BJ (cell line): ENCODE data around the gene PLA2G4E. TPM values are rescaled to one million over a fixed set of nuclear protein-coding genes. Genes with fewer than 3 reads are reported as not detected.

Experiments used
- CTCF ChIA-PET: fragments of 350-600 bp; formaldehyde crosslinking; extraction: SDS; loops from one replicate; lab custom pipeline; 2021; ENCODE audit warnings: antibody characterized with exemption, inconsistent platforms; lab: Yijun Ruan, JAX
- POLR2A ChIA-PET: fragments of 300-600 bp; sonication (Branson Sonifier 250); formaldehyde crosslinking; extraction: SDS; loops from one replicate; lab custom pipeline; 2021; ENCODE audit warnings: antibody characterized with exemption; lab: Charles Lee
- DNase-seq: peaks from one replicate; pipeline ENCODE4 v3.0.0-alpha.2; 2011; ENCODE audit warnings: low read depth
- H3K27me3 ChIP-seq: 2 replicates; pipeline ENCODE4 v1.6.0; 2011; ENCODE audit warnings: low read length; ENCODE audit not compliant: control insufficient read depth, insufficient read depth
- H3K36me3 ChIP-seq: 2 replicates; pipeline ENCODE4 v1.5.1; 2011; ENCODE audit warnings: low read length; ENCODE audit not compliant: control insufficient read depth, insufficient read depth
- H3K4me3 ChIP-seq: 2 replicates; pipeline ENCODE4 v1.5.1; 2011; ENCODE audit warnings: low read depth, mild to moderate bottlenecking, control low read depth, low read length
- polyA plus RNA-seq: library from polyadenylated mRNA; depleted of rRNA; stranded (reverse); fragments of >200 nt; gene quantifications from 2 replicates; pipeline ENCODE4 v1.2.3, GENCODE V29; 2011
- TF ChIP-seq, protein P1 (sequence below): IDR thresholded peaks from 2 replicates; pipeline ENCODE4 v1.5.1; 2011; ENCODE audit warnings: low read depth, mild to moderate bottlenecking, control low read depth, inconsistent platforms, low read length, moderate library complexity; ENCODE audit not compliant: insufficient read depth

The PLA2G4E gene
- polyA plus RNA-seq, 1 experiment, result not detected

DNA sequence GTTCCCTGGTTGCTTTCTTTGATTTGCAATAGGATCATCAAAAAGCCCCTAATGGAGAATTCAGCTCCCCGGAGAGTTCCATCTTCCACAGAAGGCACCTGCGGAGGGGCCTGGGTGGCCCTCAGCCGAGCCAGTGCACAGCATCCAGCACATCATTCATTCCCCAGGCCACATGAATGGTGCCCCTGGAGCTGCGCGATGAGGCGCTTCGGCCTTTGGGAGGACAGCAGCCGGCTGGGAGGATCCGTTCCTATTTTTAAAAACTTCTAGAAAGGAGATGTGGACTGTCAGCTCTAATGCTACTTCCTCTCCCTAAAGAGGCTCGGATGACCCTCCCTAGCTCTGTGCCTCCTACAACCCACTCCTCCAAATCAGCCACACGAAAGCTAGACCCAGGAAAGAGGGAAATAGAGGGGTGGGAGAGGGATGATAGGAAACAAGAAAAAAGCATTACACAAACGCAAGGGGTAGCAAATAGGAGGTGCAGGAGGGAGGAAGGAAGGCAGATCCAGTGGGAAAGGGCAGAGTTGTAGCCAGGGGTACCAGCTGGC lies 68.8 kb downstream of the PLA2G4E start:
- H3K27me3 ChIP-seq, result no peaks in the 10 kb centered on the region
- POLR2A ChIA-PET, result no interaction called here
- H3K36me3 ChIP-seq, result no peaks in the 10 kb centered on the region; the same call in 1 of the 2 replicates
- no peak overlapping the region for H3K4me3 ChIP-seq
- TF ChIP-seq, protein P1, sequence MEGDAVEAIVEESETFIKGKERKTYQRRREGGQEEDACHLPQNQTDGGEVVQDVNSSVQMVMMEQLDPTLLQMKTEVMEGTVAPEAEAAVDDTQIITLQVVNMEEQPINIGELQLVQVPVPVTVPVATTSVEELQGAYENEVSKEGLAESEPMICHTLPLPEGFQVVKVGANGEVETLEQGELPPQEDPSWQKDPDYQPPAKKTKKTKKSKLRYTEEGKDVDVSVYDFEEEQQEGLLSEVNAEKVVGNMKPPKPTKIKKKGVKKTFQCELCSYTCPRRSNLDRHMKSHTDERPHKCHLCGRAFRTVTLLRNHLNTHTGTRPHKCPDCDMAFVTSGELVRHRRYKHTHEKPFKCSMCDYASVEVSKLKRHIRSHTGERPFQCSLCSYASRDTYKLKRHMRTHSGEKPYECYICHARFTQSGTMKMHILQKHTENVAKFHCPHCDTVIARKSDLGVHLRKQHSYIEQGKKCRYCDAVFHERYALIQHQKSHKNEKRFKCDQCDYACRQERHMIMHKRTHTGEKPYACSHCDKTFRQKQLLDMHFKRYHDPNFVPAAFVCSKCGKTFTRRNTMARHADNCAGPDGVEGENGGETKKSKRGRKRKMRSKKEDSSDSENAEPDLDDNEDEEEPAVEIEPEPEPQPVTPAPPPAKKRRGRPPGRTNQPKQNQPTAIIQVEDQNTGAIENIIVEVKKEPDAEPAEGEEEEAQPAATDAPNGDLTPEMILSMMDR, result no peak
- no peak for DNase-seq
- CTCF ChIA-PET, result no interaction called here

- CTCF ChIA-PET, result interaction anchor here (0.7 kb wide), 1 partner anchor 15 kb away, joined by 3 read pairs; no protein-coding TSS in a partner anchor
- H3K36me3 ChIP-seq, result no peaks in the 10 kb centered on the region; the same call in 1 of the 2 replicates
- no peaks in the 10 kb centered on the region for H3K27me3 ChIP-seq
- TF ChIP-seq, protein P1, result no peak
- no peak overlapping the region for H3K4me3 ChIP-seq
- no peak for DNase-seq
- POLR2A ChIA-PET, result no interaction called here
Observed at GRCh38 chr15:41951571-41951970, 69.3 kb downstream of the PLA2G4E start.

DNA sequence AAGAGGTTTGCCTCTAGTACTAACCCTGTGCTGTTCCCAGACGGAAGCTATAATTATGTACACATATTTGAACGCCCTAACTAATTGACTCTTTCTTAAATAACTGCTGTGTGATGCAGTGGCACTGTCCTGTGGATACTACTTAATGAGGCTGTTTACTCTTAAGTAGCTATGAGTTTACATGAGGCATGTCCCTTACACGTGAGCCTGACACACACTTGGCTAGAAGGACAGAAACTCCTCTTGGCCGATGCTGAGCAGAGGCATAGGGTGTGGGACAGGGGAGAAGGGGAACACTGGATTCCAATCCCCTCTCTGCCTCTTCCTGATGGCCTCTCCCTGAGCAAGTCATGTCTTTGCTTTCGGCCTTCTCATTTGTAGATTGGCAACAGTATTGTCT lies 70.4 kb downstream of the PLA2G4E start:
- ChIA-PET CTCF (interaction anchor here (1.2 to 1.3 kb wide), 2 partner anchors 14 to 22 kb away, joined by 3 read pairs; partner anchors contain the start of gene EHD4), POLR2A (no interaction called here)
- TF ChIP-seq, protein P1, result no peak
- no peaks in the 10 kb centered on the region for H3K27me3 ChIP-seq
- H3K36me3 ChIP-seq, result no peaks in the 10 kb centered on the region; the same call in 1 of the 2 replicates
- no peak overlapping the region for H3K4me3 ChIP-seq
- DNase-seq, result no peak

GRCh38 chr15:41950127-41950483 lies 70.7 kb downstream of the PLA2G4E start:
- no peak for DNase-seq
- no peaks in the 10 kb centered on the region; the same call in 1 of the 2 replicates for H3K36me3 ChIP-seq
- no peaks in the 10 kb centered on the region for H3K27me3 ChIP-seq
- H3K4me3 ChIP-seq, result no peak overlapping the region
- TF ChIP-seq, protein P1, result no peak
- ChIA-PET POLR2A (no interaction called here), CTCF (interaction anchor here (1.2 to 1.4 kb wide), 3 partner anchors 13 to 22 kb away, joined by 3 to 4 read pairs (median 3); partner anchors contain the start of gene EHD4)

DNA sequence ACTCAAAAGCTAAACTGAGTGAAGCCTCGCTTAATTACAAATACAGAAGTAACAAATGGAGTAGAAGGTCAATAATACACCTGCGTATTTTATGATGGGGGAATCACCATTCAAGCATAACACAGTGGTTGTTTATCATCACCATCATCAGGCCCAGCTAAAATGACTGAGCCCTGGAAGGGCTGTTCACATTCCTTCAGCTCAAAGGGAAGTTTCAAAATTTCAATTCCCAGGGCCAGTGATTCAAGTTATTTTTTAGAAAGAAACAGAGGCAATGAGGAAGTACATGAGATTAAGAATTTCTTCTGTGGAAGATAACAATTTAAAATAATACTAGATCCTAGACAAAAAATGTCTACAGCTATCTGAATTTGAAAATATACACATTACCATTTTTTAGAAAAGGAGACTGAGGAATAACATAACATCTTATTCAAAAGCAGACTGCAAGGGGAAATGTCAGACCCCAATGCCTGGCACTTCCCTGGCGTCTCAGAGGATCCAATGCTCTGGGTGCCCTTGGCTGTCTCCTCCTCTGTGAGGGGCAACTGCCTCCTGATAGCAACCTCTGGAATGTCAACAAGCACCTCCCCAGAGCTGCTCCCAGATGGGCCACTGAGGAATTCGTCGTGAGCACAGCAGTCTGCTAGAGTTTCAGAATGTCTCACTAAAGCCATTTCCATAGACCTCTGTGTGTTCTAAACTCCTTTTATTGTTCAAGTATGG lies 71.3 kb downstream of the PLA2G4E start:
- CTCF ChIA-PET, result interaction anchor here (1.1 to 1.4 kb wide), 4 partner anchors 13 to 49 kb away, joined by 3 to 4 read pairs (median 3); partner anchors contain the start of gene EHD4
- DNase-seq, result no peak
- Histone ChIP-seq H3K4me3 (no peak overlapping the region), H3K36me3 (no peaks in the 10 kb centered on the region; the same call in 1 of the 2 replicates), H3K27me3 (no peaks in the 10 kb centered on the region)
- TF ChIP-seq, protein P1, result no peak
- POLR2A ChIA-PET, result no interaction called here
